HG03108 (cell line): ENCODE data around the gene ZNF324.

Source experiments
- ATAC-seq: cut with Tn5 transposase; IDR thresholded peaks from one replicate; pipeline ENCODE4 v1.9.1; 2021; ENCODE audit warnings: moderate library complexity; ENCODE audit not compliant: unreplicated experiment

Gene ZNF324

DNA sequence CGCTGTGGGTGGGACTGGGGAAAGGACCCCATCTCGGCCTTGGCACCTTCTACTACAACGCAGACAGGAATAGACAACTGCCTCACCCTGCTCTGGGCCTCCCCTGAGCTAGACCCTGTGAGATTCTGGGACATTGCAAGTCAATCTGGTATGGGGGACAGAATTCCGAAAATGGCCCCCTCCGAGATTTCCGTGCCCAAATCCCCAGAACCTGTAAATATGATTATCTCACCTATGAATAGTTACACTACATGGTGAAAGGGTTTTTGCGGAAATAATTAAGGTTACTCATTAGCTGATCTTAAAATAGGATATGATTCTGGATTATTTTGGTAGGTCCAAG is 53.3 kb downstream of the ZNF324 start:
- no peak for ATAC-seq

DNA sequence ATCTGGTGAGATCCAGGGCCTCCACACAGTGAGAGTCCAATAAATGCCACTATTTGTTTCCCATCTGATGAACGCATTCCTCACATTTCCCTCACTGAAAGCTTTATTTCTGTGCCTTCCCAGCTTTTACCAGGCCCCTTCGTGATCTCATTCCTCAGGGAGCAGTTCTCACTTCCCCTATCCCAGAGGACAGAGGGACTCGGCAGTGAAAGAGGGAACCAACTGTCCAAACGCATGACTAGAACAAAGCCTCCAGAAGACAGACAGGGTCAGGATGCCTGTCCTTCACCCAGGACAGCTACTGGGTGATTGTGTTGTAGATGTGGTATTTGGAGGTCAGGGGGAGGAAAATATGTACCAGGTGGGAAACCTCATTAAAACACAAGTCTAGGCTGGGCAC is 54.8 kb downstream of the ZNF324 start:
- ATAC-seq = no peak

DNA sequence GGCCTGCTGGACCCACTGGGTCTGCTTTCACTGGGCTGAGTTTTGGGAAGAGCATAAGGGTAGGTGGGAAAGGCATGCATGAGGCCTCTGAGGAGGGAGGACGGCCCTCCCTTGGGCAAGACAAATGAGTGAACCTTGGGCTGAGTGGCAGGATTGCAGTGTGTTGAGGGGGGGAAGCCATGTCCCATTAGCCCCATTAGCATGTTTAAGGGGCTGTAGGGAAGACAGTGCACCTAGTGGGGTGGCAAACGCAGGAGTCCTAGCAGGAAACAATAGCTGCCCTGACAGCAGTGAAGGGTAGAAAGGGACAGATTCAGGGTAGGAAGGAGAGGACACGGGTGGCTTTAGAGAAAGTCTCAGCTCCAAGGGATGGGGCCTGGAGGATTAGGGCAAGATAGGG is 55.8 kb downstream of the ZNF324 start:
- no peak for ATAC-seq
